SK-N-SH treated with all-trans-retinoic acid at 6 μM for 48 hours (cell line): ENCODE results near the gene C1orf198.

Experiments
- ATAC-seq: fragments of 200-7000 bp; cut with Tn5 transposase; 3 replicates; pipeline ENCODE4 v1.9.1; 2020; ENCODE audit warnings: mild to moderate bottlenecking, moderate library complexity
- BACH2 ChIP-seq: fragments of 250-450 bp; sonication (Bioruptor Pico); IDR thresholded peaks from 2 replicates; pipeline ENCODE4 v1.9.0; 2021; ENCODE audit warnings: mild to moderate bottlenecking, borderline replicate concordance
- CREB5 ChIP-seq: fragments of 250-450 bp; sonication (Bioruptor Pico); IDR thresholded peaks from 2 replicates; pipeline ENCODE4 v1.5.1; 2020; ENCODE audit warnings: low read depth, mild to moderate bottlenecking, moderate library complexity
- CSDC2 ChIP-seq: fragments of 250-450 bp; sonication (Bioruptor Pico); IDR thresholded peaks from 2 replicates; pipeline ENCODE4 v1.5.0; 2020; ENCODE audit warnings: mild to moderate bottlenecking, moderate library complexity
- ESRRG ChIP-seq: fragments of 250-450 bp; sonication (Bioruptor Pico); IDR thresholded peaks from 2 replicates; pipeline ENCODE4 v1.6.1; 2021; ENCODE audit warnings: mild to moderate bottlenecking
- GLIS3 ChIP-seq: fragments of 250-450 bp; sonication (Bioruptor Pico); IDR thresholded peaks from 2 replicates; pipeline ENCODE4 v1.5.0; 2020; ENCODE audit warnings: mild to moderate bottlenecking, moderate library complexity
- ISL1 ChIP-seq: fragments of 250-450 bp; sonication (Bioruptor Pico); IDR thresholded peaks from 2 replicates; pipeline ENCODE4 v2.1.2; 2022; ENCODE audit warnings: mild to moderate bottlenecking, moderate library complexity
- OSR1 ChIP-seq: fragments of 250-450 bp; sonication (Bioruptor Pico); IDR thresholded peaks from 2 replicates; pipeline ENCODE4 v1.8.0; 2022; ENCODE audit warnings: moderate library complexity, mild to moderate bottlenecking, inconsistent platforms
- PATZ1 ChIP-seq: fragments of 250-450 bp; sonication (Bioruptor Pico); IDR thresholded peaks from 2 replicates; pipeline ENCODE4 v1.8.0; 2020; ENCODE audit warnings: mild to moderate bottlenecking, moderate library complexity, borderline replicate concordance
- PPARA ChIP-seq: fragments of 250-450 bp; sonication (Bioruptor Pico); IDR thresholded peaks from 2 replicates; pipeline ENCODE4 v1.5.0; 2020; ENCODE audit warnings: mild to moderate bottlenecking, borderline replicate concordance
- SNAI2 ChIP-seq: fragments of 250-450 bp; sonication (Bioruptor Pico); IDR thresholded peaks from 2 replicates; pipeline ENCODE4 v1.5.0; 2020; ENCODE audit warnings: mild to moderate bottlenecking, moderate library complexity
- TCF4 ChIP-seq: fragments of 250-450 bp; sonication (Bioruptor Pico); IDR thresholded peaks from 2 replicates; pipeline ENCODE4 v1.8.0; 2021; ENCODE audit warnings: mild to moderate bottlenecking, moderate library complexity, borderline replicate concordance
- TOX ChIP-seq: fragments of 250-450 bp; sonication (Bioruptor Pico); IDR thresholded peaks from 2 replicates; pipeline ENCODE4 v1.8.0; 2021; ENCODE audit warnings: mild to moderate bottlenecking, moderate library complexity, borderline replicate concordance
- ZC3H10 ChIP-seq: fragments of 250-450 bp; sonication (Bioruptor Pico); IDR thresholded peaks from 2 replicates; pipeline ENCODE4 v1.5.1; 2021; ENCODE audit warnings: mild to moderate bottlenecking, moderate library complexity
- ZFP3 ChIP-seq: fragments of 250-450 bp; sonication (Bioruptor Pico); IDR thresholded peaks from 2 replicates; pipeline ENCODE4 v1.5.0; 2020; ENCODE audit warnings: mild to moderate bottlenecking, moderate library complexity
- ZFP30 ChIP-seq: fragments of 450-650 bp; formaldehyde crosslinking; IDR thresholded peaks from 2 replicates; pipeline ENCODE4 v1.5.0; 2022; ENCODE audit warnings: mild to moderate bottlenecking, moderate library complexity
- ZNF70 ChIP-seq: fragments of 450-650 bp; formaldehyde crosslinking; IDR thresholded peaks from 2 replicates; pipeline ENCODE4 v1.5.0; 2020; ENCODE audit warnings: mild to moderate bottlenecking, moderate library complexity
- ZNF8 ChIP-seq: fragments of 450-650 bp; formaldehyde crosslinking; IDR thresholded peaks from 2 replicates; pipeline ENCODE4 v1.5.0; 2020; ENCODE audit warnings: mild to moderate bottlenecking, moderate library complexity
- TF ChIP-seq, protein P1 (sequence below): fragments of 250-450 bp; sonication (Bioruptor Pico); IDR thresholded peaks from 2 replicates; pipeline ENCODE4 v1.8.0; 2021; ENCODE audit warnings: low read depth, mild to moderate bottlenecking, moderate library complexity, borderline replicate concordance
- TF ChIP-seq, protein P2 (sequence below): fragments of 250-450 bp; sonication (Bioruptor Pico); IDR thresholded peaks from 2 replicates; pipeline ENCODE4 v1.5.1; 2021; ENCODE audit warnings: mild to moderate bottlenecking, moderate library complexity
- TF ChIP-seq, protein P3 (sequence below): fragments of 250-450 bp; sonication (Bioruptor Pico); IDR thresholded peaks from 2 replicates; pipeline ENCODE4 v1.5.0; 2020; ENCODE audit warnings: mild to moderate bottlenecking, moderate library complexity

C1orf198 gene

GRCh38 chr1:230900984-230901383, 32.7 kb upstream of the C1orf198 start:
- no peak for ATAC-seq
- no peak for TF ChIP-seq CSDC2 (CRISPR knock-in tag)
- TF ChIP-seq, protein P1, sequence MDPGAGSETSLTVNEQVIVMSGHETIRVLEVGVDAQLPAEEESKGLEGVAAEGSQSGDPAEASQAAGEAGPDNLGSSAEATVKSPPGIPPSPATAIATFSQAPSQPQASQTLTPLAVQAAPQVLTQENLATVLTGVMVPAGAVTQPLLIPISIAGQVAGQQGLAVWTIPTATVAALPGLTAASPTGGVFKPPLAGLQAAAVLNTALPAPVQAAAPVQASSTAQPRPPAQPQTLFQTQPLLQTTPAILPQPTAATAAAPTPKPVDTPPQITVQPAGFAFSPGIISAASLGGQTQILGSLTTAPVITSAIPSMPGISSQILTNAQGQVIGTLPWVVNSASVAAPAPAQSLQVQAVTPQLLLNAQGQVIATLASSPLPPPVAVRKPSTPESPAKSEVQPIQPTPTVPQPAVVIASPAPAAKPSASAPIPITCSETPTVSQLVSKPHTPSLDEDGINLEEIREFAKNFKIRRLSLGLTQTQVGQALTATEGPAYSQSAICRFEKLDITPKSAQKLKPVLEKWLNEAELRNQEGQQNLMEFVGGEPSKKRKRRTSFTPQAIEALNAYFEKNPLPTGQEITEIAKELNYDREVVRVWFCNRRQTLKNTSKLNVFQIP (CRISPR knock-in tag), result no peak
- no peak for TF ChIP-seq OSR1 (CRISPR knock-in tag)
- TF ChIP-seq, protein P2, sequence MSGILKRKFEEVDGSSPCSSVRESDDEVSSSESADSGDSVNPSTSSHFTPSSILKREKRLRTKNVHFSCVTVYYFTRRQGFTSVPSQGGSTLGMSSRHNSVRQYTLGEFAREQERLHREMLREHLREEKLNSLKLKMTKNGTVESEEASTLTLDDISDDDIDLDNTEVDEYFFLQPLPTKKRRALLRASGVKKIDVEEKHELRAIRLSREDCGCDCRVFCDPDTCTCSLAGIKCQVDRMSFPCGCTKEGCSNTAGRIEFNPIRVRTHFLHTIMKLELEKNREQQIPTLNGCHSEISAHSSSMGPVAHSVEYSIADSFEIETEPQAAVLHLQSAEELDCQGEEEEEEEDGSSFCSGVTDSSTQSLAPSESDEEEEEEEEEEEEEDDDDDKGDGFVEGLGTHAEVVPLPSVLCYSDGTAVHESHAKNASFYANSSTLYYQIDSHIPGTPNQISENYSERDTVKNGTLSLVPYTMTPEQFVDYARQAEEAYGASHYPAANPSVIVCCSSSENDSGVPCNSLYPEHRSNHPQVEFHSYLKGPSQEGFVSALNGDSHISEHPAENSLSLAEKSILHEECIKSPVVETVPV, result no peak
- no peak for TF ChIP-seq ESRRG (CRISPR knock-in tag)
- no peak for TF ChIP-seq TCF4 (CRISPR knock-in tag)
- TF ChIP-seq ZC3H10 (CRISPR knock-in tag), result no peak
- no peak for TF ChIP-seq ISL1
- no peak for TF ChIP-seq PPARA (CRISPR knock-in tag)
- no peak for TF ChIP-seq GLIS3 (CRISPR knock-in tag)

DNA sequence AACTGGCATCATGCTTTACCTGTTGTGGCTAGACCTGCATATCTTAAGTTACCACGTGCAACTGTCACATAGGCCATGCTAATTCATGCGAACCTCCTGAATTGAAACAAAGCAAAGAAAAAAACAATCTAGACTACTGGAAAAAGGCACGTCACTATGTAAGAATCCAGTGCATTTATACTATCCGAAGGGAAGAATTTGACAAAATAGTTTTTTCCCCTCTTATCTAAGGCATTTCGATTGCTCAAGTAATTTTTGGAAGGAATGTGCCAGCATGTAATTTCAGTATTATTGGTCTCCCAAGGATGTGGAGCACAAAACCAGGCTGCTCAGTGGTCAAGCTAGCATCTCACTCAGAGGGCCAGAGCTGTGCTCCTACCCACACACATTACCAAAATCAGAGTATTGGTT, 31.5 kb upstream of the C1orf198 start:
- peak; percentile 70 for TF ChIP-seq ISL1
- no peak for TF ChIP-seq PPARA (CRISPR knock-in tag)
- no peak for ATAC-seq

DNA sequence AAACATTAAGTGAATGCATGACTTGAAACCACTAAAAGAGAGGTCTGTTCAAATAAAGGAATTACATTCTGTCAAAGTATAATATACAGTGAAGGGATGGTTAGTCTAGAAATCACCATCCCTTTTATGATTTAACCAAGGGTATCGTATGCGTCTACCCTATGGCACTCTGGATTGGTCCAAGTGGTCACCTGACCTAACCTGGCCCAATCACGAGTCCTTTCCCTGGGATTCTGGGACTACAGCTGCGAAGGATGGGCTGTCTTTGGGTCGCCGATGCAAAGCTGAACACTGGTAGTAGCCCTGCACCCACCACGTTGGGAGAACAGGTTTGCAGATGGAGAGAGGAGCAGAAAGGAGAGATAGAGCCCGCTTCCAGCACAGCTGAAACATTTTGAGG, 30.4 kb upstream of the C1orf198 start:
- ATAC-seq, result no peak
- TF ChIP-seq ZFP3 (CRISPR knock-in tag), result no peak
- TF ChIP-seq ZNF8, result no peak

- no peak for ATAC-seq
- TF ChIP-seq ISL1, result no peak
- no peak for TF ChIP-seq ZNF70 (CRISPR knock-in tag)
- no peak for TF ChIP-seq CSDC2 (CRISPR knock-in tag)
- TF ChIP-seq, protein P3, sequence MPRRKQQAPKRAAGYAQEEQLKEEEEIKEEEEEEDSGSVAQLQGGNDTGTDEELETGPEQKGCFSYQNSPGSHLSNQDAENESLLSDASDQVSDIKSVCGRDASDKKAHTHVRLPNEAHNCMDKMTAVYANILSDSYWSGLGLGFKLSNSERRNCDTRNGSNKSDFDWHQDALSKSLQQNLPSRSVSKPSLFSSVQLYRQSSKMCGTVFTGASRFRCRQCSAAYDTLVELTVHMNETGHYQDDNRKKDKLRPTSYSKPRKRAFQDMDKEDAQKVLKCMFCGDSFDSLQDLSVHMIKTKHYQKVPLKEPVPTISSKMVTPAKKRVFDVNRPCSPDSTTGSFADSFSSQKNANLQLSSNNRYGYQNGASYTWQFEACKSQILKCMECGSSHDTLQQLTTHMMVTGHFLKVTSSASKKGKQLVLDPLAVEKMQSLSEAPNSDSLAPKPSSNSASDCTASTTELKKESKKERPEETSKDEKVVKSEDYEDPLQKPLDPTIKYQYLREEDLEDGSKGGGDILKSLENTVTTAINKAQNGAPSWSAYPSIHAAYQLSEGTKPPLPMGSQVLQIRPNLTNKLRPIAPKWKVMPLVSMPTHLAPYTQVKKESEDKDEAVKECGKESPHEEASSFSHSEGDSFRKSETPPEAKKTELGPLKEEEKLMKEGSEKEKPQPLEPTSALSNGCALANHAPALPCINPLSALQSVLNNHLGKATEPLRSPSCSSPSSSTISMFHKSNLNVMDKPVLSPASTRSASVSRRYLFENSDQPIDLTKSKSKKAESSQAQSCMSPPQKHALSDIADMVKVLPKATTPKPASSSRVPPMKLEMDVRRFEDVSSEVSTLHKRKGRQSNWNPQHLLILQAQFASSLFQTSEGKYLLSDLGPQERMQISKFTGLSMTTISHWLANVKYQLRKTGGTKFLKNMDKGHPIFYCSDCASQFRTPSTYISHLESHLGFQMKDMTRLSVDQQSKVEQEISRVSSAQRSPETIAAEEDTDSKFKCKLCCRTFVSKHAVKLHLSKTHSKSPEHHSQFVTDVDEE, result no peak
- no peak for TF ChIP-seq SNAI2 (CRISPR knock-in tag)
- no peak for TF ChIP-seq PATZ1 (CRISPR knock-in tag)
- no peak for TF ChIP-seq CREB5 (CRISPR knock-in tag)
- TF ChIP-seq BACH2, result no peak
- TF ChIP-seq, protein P1 (CRISPR knock-in tag), result no peak
- TF ChIP-seq, protein P2, result no peak
- no peak for TF ChIP-seq ESRRG (CRISPR knock-in tag)
- TF ChIP-seq ZC3H10 (CRISPR knock-in tag), result no peak
- no peak for TF ChIP-seq ZFP30 (CRISPR knock-in tag)
- TF ChIP-seq GLIS3 (CRISPR knock-in tag), result no peak
- TF ChIP-seq TCF4 (CRISPR knock-in tag), result no peak
- no peak for TF ChIP-seq TOX
These were observed 29.8 kb upstream of the C1orf198 start for GRCh38 chr1:230898144-230898543.
